SH-SY5Y (cell line): Measurements from ENCODE around the gene TAC4.

Experiments used
- GATA2 ChIP-seq: IDR thresholded peaks from 2 replicates; pipeline ENCODE4 v1.6.1; 2011; ENCODE audit warnings: mild to moderate bottlenecking, low read depth, low read length
- GATA3 ChIP-seq: IDR thresholded peaks from 2 replicates; pipeline ENCODE4 v1.6.1; 2011; ENCODE audit warnings: low read depth, mild to moderate bottlenecking, low read length, moderate library complexity

DNA sequence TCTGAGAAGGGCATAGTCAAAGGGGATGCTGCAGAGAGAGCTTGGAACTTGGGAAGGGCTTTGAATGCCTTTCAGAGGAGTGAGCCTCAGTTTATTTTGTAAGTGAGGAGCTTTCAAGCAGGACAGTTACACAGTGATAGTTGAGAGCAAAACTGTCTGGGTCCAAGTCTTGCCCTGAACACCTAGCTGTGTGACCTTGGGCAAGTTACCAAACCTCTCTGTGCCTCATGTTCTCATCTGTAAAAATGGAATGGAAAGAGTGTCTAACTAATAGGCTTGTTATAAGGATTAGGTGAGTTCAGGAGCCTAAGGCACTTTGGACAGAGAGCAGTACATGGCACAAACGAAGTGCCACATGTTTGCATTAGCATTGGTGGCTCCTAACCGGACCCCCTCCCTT, 27.0 kb upstream of the TAC4 start:
- TF ChIP-seq GATA2 (no peak), GATA3 (no peak)
